ENCODE measurements around the gene ESRRG.

- no peak for TF ChIP-seq POLR2A (IDR thresholded peaks at IDR 0.05)
- TF ChIP-seq CTCF (IDR thresholded peaks at IDR 0.05 in 8 of 11, conservative IDR thresholded peaks at IDR 0.05 in 3 of 11), result no peak
Measured at GRCh38 chr1:216621536-216621935, 101.7 kb downstream of the ESRRG start.
